ENCODE results near the gene PACSIN2. TPM values are rescaled to one million over a fixed set of nuclear protein-coding genes. Genes with fewer than 3 reads are reported as not detected.

The PACSIN2 gene
- total RNA-seq, 1 experiment from 2014 or later, result 103 TPM

DNA sequence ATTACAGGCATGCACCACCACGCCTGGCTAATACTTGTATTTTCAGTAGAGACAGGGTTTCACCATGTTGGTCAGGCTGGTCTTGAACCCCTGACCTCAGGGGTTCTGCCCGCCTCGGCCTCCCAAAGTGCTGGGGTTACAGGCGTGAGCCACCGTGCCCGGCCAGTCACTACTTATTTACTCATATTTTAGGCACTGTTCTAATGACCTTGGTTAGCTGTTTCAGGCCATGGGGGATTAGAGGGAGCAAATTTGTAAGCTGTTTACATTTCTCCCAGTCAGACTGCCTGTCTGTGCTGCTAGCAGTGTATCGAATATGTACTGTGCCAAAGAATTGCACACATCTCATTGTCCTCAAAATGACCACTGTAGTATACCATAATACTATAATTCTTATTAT lies 32.7 kb upstream of the PACSIN2 start:
- Histone ChIP-seq H3K79me2 (ENCODE audit: low read depth) (no peaks in the 10 kb centered on the region), H3K4me2 (no peak overlapping the region)
- TF ChIP-seq EZH2 (IDR thresholded peaks at IDR 0.05; ENCODE audit: low read depth) (no peak), CTCF (conservative IDR thresholded peaks at IDR 0.05) (no peak)

GRCh38 chr22:43044290-43044712 lies 29.4 kb upstream of the PACSIN2 start:
- BruUV-seq (replicated peaks), result no TSS peak
- Histone ChIP-seq H3K27me3 (ENCODE audit: insufficient read depth, low read depth) (no peaks in the 10 kb centered on the region), H2AFZ (no peak overlapping the region), H3F3A (ENCODE audit: insufficient read depth, low read depth) (no peaks in the 10 kb centered on the region), H3K9me2 (ENCODE audit: insufficient read depth) (no peaks in the 10 kb centered on the region), H3K4me3 (no peak overlapping the region), H3K9me3 (ENCODE audit: insufficient read depth, low read depth) (no peaks in the 10 kb centered on the region), H3K4me2 (no peak overlapping the region), H3K27ac (no peak overlapping the region), H3K36me3 (ENCODE audit: low read depth) (no peaks in the 10 kb centered on the region), H3K79me2 (ENCODE audit: low read depth) (no peaks in the 10 kb centered on the region), H4K20me1 (ENCODE audit: insufficient read depth) (no peaks in the 10 kb centered on the region), H3K4me1 (replicated peaks; ENCODE audit: insufficient read depth) (no peaks in the 10 kb centered on the region)
- ChIA-PET CTCF (interaction anchor here (0.6 kb wide), 1 partner anchor 91 kb away, joined by 6 read pairs; no protein-coding TSS in a partner anchor), POLR2A (ENCODE audit: unreplicated experiment) (no interaction called here)
- no peak for DNase-seq
- TF ChIP-seq CTCF (conservative IDR thresholded peaks at IDR 0.05), result no peak
- no peak for TF ChIP-seq EZH2 (IDR thresholded peaks at IDR 0.05; ENCODE audit: low read depth)
- intact Hi-C loops (cut with micrococcal nuclease; ENCODE audit: unreplicated experiment), result no loop called here

More for the DNA sequence above, 32.7 kb upstream of the PACSIN2 start:
- no peaks in the 10 kb centered on the region for H3K4me1 ChIP-seq (replicated peaks; ENCODE audit: insufficient read depth)
- H4K20me1 ChIP-seq (ENCODE audit: insufficient read depth), result no peaks in the 10 kb centered on the region
- H3K4me3 ChIP-seq, result no peak overlapping the region
- H3K27me3 ChIP-seq (ENCODE audit: insufficient read depth, low read depth), result no peaks in the 10 kb centered on the region
- POLR2A ChIA-PET (ENCODE audit: unreplicated experiment), result interaction anchor here (0.7 kb wide), 1 partner anchor 1350 kb away, joined by 3 read pairs; no protein-coding TSS in a partner anchor
- CTCF ChIA-PET, result no interaction called here
- no peaks in the 10 kb centered on the region for H3K9me3 ChIP-seq (ENCODE audit: insufficient read depth, low read depth)
- no TSS peak for BruUV-seq (replicated peaks)
- no peaks in the 10 kb centered on the region for H3K36me3 ChIP-seq (ENCODE audit: low read depth)
- no peak overlapping the region for H3K27ac ChIP-seq
- no peaks in the 10 kb centered on the region for H3K9me2 ChIP-seq (ENCODE audit: insufficient read depth)
- intact Hi-C loops (cut with micrococcal nuclease; ENCODE audit: unreplicated experiment), result no loop called here
- no peak for DNase-seq
- no peak overlapping the region for H2AFZ ChIP-seq
- H3F3A ChIP-seq (ENCODE audit: insufficient read depth, low read depth), result no peaks in the 10 kb centered on the region

DNA sequence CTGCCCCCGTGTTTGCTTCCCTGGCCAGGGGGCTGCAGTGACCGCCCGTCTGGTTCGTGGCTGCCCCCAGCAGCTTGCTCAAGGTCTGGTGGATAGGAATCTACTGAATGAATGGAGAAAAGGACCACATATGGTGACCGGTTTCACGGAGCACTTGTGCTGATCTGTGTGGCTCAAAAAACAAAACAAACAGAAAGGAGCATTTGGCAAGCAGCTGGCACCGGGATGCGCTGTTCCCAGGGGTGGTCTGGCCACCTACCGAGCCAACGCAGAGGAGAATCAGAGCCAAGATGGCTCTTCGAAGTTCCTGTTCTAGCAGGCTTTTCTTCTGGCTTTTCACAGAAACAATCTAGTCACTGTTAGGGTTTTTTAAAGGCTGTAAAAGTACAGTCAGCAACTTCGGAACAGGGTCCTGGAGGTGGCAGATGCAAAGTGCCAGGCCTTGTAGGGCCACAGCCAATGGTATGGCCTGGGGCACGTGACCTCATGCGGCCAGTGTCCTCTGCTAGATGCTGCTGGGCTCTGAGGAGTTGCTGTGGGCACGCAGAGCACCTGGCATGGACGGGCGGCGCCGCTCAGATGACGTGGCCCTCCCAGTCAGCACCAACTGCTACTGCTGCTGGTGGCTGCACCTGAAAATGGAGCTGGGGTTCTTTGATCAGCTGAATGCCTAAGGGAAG lies 27.3 kb upstream of the PACSIN2 start:
- Histone ChIP-seq H3F3A (ENCODE audit: insufficient read depth, low read depth) (no peaks in the 10 kb centered on the region), H3K9me3 (ENCODE audit: insufficient read depth, low read depth) (no peaks in the 10 kb centered on the region), H3K4me2 (no peak overlapping the region), H3K36me3 (ENCODE audit: low read depth) (no peaks in the 10 kb centered on the region), H3K27ac (no peak overlapping the region), H4K20me1 (ENCODE audit: insufficient read depth) (no peaks in the 10 kb centered on the region), H3K27me3 (ENCODE audit: insufficient read depth, low read depth) (no peaks in the 10 kb centered on the region), H2AFZ (no peak overlapping the region), H3K4me3 (no peak overlapping the region), H3K4me1 (replicated peaks; ENCODE audit: insufficient read depth) (no peaks in the 10 kb centered on the region), H3K9me2 (ENCODE audit: insufficient read depth) (no peaks in the 10 kb centered on the region), H3K79me2 (ENCODE audit: low read depth) (no peaks in the 10 kb centered on the region)
- ChIA-PET CTCF (no interaction called here), POLR2A (ENCODE audit: unreplicated experiment) (no interaction called here)
- no peak for DNase-seq
- intact Hi-C loops (cut with micrococcal nuclease; ENCODE audit: unreplicated experiment), result no loop called here
- no peak for TF ChIP-seq EZH2 (IDR thresholded peaks at IDR 0.05; ENCODE audit: low read depth)
- no peak for TF ChIP-seq CTCF (conservative IDR thresholded peaks at IDR 0.05)
- BruUV-seq (replicated peaks), result no TSS peak
